ENCODE results near the gene ENOSF1.
"Not testable (repeated sequence)": the region's sequence is repeated elsewhere in the genome, so short reads cannot be mapped to it uniquely, and the experiment has no call there.

ENOSF1 gene

DNA sequence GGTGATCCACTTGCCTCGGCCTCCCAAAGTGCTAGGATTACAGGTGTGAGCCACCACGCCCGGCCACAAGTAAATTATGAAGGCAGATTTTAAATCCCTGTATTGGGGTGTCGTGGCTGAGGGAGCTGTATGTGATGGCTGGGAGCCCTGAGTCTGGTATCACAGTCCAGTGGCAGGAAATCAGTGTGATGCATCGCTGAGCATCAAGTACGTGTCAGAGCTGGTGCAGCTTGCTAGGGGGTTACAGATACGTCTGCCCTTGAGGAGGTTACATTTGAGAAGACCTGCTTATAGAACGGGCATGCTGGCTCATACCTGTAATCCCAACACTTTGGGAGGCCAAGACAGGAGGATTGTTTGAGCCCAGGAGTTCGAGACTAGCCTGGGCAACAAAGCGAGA, 4.3 kb downstream of the ENOSF1 start:
- FAIRE-seq: no peak
- DNase-seq (ENCODE audit: low spot score): peak; percentile 16

DNA sequence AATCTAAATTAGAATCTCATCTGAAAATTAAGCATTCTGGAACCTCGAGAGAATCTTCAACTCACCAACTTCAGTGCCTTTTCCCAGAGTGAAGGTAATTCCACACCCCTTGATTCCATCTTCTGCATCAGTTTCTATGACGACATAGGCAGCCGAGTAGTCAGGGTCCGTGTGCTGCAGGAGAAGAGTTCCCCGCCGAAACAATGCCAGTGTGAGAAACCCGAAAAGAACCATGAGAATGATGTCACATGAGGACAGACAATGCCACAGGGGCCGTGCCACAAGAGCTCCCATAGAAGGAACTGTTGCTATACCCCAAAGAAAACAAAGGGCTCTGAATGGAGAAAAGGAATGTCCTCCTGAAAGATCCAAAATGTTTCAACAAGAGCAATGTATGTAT, 6.0 kb downstream of the ENOSF1 start:
- FAIRE-seq: no peak
- DNase-seq (ENCODE audit: low spot score): no peak

GRCh38 chr18:703213-703967, 9.0 kb downstream of the ENOSF1 start:
- peak; percentile 73 for DNase-seq (ENCODE audit: low spot score)
- peak; percentile 78 for FAIRE-seq

DNA sequence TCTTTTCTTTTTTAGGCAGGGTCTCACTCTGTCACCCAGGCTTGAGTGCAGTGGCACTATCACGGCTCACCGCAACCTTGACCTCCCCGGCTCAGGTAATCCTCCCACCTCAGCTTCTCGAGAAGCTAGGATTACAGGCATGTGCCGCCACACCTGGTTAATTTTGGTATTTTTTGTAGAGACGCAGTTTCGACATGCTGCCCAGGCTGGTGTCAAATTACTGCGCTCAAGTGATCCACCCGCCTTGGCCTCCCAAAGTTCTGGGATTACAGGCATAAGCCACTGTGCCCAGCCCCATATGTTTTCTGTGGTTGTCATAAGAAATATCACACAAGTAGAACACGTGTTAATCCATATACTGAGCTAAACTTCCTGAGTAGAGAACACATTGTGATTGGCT, 14.6 kb downstream of the ENOSF1 start:
- FAIRE-seq (no peak), DNase-seq (ENCODE audit: low spot score) (no peak)

GRCh38 chr18:697012-697411, 15.4 kb downstream of the ENOSF1 start:
- FAIRE-seq: no peak
- DNase-seq (ENCODE audit: low spot score): no peak

DNA sequence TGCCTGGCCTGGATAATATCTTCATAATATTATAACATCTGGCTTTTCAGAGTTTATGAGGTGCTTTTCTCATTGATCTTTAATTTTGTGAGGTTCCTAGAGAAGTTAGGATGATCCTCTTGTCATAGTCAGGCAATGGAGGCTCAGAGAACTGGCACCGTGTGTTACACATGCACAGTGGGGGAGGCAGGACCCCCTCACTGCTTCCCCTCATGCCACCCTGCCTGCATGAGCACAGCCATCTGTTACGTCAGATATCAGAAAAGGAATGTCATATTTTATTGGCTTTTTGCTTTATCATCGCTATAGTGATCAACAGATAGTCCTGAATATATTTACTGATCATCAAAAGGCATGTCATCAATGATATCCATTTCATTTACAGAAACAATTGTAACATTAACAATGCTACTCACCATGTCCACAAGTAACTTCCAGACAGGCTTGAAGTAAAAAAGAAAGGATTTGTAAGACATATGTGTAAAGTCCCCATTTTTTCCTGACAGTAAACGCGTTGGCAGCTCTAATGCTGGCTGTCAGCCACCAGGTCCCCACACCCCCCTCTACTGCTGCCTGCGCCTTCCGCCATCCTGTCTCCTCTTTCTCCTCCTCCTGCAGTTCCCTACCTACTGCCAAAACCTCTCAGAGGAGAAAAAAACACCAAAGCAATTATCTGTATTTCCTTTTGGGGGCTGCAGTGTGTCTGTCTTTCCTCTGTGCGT, 18.8 kb downstream of the ENOSF1 start:
- FAIRE-seq: no peak
- DNase-seq (ENCODE audit: low spot score): no peak

- FAIRE-seq: no peak
- no peak for DNase-seq (ENCODE audit: low spot score)
Measured at GRCh38 chr18:692824-693223, 19.6 kb downstream of the ENOSF1 start.

DNA sequence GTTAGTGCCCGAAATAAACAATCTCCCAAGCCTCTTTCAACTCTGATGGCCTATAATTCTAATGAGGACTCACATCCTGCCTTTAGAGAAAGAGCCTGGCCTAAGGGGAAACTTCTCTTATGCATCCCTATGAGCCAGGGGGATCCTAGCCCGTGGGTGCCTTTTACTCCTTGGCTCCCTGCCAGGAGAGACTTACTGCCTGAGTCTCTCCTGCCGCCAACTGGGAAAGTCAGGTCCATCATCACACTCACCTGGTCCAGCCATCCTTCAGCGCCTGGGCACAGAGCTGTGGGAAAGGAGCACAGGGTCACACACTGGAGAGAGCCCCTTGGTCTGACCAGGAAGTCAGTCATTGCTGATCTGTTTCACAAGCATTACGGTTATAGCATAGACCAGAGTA, 24.1 kb downstream of the ENOSF1 start:
- FAIRE-seq: no peak
- no peak for DNase-seq (ENCODE audit: low spot score)

GRCh38 chr18:686339-687111, 25.9 kb downstream of the ENOSF1 start:
- FAIRE-seq (no peak), DNase-seq (ENCODE audit: low spot score) (no peak)

DNA sequence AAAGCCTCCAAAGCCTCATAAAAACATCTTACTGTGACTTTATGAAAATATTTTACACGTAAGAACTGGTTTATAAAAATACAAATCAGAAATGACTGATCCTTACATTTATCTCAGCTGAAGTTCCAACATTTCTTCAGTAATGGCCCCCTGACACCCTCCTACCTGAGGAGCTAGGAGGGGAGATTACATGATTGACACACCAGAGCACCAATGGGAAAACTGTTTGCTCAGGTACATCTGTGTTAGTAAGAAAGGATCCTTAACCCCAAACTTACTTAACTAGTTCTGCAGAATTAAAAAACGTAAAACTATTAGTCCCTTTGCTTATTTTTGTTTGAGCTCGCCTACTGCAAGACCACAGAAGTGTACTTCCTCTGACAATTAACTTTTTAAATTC, 27.0 kb downstream of the ENOSF1 start:
- DNase-seq (ENCODE audit: low spot score): no peak
- no peak for FAIRE-seq

GRCh38 chr18:683531-683930, 28.9 kb downstream of the ENOSF1 start:
- FAIRE-seq (no peak), DNase-seq (ENCODE audit: low spot score) (no peak)

DNA sequence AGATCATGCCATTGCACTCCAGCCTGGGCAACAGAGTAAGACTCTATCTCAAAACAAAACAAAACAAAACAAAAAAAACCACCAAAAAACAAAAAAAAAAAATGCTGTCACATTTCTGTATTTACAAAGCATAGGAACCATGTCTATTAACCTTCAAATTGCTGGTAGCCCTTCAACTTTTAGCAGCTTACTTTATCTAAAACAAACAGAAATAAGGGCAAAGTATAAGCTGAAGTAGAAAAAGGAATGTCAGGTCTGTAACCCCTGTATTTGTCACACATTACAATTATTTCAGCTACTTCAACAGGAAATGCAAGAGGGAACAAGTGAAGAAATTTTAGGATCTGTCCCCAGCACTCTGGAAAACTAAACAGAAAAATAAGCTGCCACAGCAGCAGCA, 29.6 kb downstream of the ENOSF1 start:
- no peak for FAIRE-seq
- DNase-seq (ENCODE audit: low spot score): no peak

- DNase-seq (ENCODE audit: low spot score); FAIRE-seq: not testable (repeated sequence)
Measured at GRCh38 chr18:682416-682815, 30.0 kb downstream of the ENOSF1 start.

GRCh38 chr18:681985-682384, 30.4 kb downstream of the ENOSF1 start:
- no peak for FAIRE-seq
- DNase-seq (ENCODE audit: low spot score): no peak

- no peak for FAIRE-seq
- DNase-seq (ENCODE audit: low spot score): no peak
Measured at GRCh38 chr18:680392-680791, 32.0 kb downstream of the ENOSF1 start.

- DNase-seq (ENCODE audit: low spot score) (no peak), FAIRE-seq (no peak)
Measured at GRCh38 chr18:679516-679915, 32.9 kb downstream of the ENOSF1 start.

- no peak for FAIRE-seq
- DNase-seq (ENCODE audit: low spot score): no peak
Measured at GRCh38 chr18:678482-679182, 33.8 kb downstream of the ENOSF1 start.

- DNase-seq (ENCODE audit: low spot score) (no peak), FAIRE-seq (no peak)
Measured at GRCh38 chr18:677951-678381, 34.5 kb downstream of the ENOSF1 start.

GRCh38 chr18:677145-677544, 35.3 kb downstream of the ENOSF1 start:
- DNase-seq (ENCODE audit: low spot score): no peak
- FAIRE-seq: no peak

GRCh38 chr18:676736-677135, 35.7 kb downstream of the ENOSF1 start:
- no peak for DNase-seq (ENCODE audit: low spot score)
- no peak for FAIRE-seq

GRCh38 chr18:676069-676468, 36.4 kb downstream of the ENOSF1 start:
- DNase-seq (ENCODE audit: low spot score): no peak
- FAIRE-seq: no peak

- no peak for FAIRE-seq
- DNase-seq (ENCODE audit: low spot score): no peak
Measured at GRCh38 chr18:675307-675706, 37.1 kb downstream of the ENOSF1 start.
